Stomach (tissue), 9 donors: ENCODE data around the gene ATP1A1. TPM values are rescaled to one million over a fixed set of nuclear protein-coding genes. Genes with fewer than 3 reads are reported as not detected.

Source experiments
- DNase-seq, 2 donors: peaks; one replicate each; pipeline versions ENCODE4 v3.0.0 to v3.0.0-alpha.2; 2013 to 2019
- H3K27ac ChIP-seq, 5 donors: fragments of 200-600 bp in 4 of 5; sonication (generic) in 4 of 5; one replicate each; pipeline ENCODE4 v1.5.1; 2013 to 2019; ENCODE audit warnings: mild to moderate bottlenecking in 1 of 5, moderate library complexity in 1 of 5
- H3K27me3 ChIP-seq, 3 donors: fragments of 200-600 bp; sonication (generic); one replicate each; pipeline ENCODE4 v1.5.1; 2017 to 2019; ENCODE audit warnings: mixed run types in 1 of 3
- H3K36me3 ChIP-seq, 4 donors: fragments of 200-600 bp; sonication (generic); 1 replicate in 3 of 4; 2 replicates in 1 of 4; pipeline ENCODE4 v1.5.1; 2016 to 2019
- H3K4me1 ChIP-seq, 4 donors: fragments of 200-600 bp; sonication (generic); one replicate each; pipeline ENCODE4 v1.5.1; 2016 to 2019
- H3K4me3 ChIP-seq, 4 donors: fragments of 200-600 bp; sonication (generic) in 3 of 4; one replicate each; pipeline ENCODE4 v1.5.1; 2016 to 2019; ENCODE audit warnings: mild to moderate bottlenecking in 1 of 4
- H3K9me3 ChIP-seq, 4 donors: fragments of 200-600 bp; sonication (generic); one replicate each; pipeline ENCODE4 v1.5.1; 2016 to 2019
- CTCF ChIP-seq, 7 experiments: fragments of 450-650 bp in 4 of 7; fragments of 200-600 bp in 3 of 7; sonication (generic) in 3 of 7; IDR thresholded peaks; one replicate each; pipeline ENCODE4 v1.5.1; 2016 to 2019; ENCODE audit warnings: antibody characterized with exemption in 7 of 7, control low read depth in 2 of 7, mild to moderate bottlenecking in 1 of 7
- EP300 ChIP-seq: sonication (generic); formaldehyde crosslinking; IDR thresholded peaks from one replicate; pipeline ENCODE4 v1.6.1; 2017; ENCODE audit warnings: antibody characterized with exemption
- POLR2A ChIP-seq, 4 donors: fragments of 450-650 bp; IDR thresholded peaks; one replicate each; pipeline ENCODE4 v1.6.1; 2016; ENCODE audit warnings: antibody characterized with exemption in 4 of 4, control low read depth in 2 of 4, mild to moderate bottlenecking in 1 of 4, moderate library complexity in 1 of 4
- POLR2AphosphoS5 ChIP-seq, 3 donors: sonication (generic); formaldehyde crosslinking; IDR thresholded peaks; one replicate each; pipeline ENCODE4 v1.6.1; 2016; ENCODE audit warnings: antibody characterized with exemption in 3 of 3
- WGBS, 5 donors: extraction: QIAGEN DNeasy Blood & Tissue Kit in 3 of 5; methylation state at CpG; one replicate each; pipeline versions ENCODE4 v1.1.5 to v1.1.7; 2013 to 2018; 5-methylcytosine and 5-hydroxymethylcytosine counted together
- intact Hi-C: fragments of 100-400 bp; cut with DNase I; formaldehyde crosslinking; loops from one replicate; pipeline ENCODE4 v1.15.1; 2023; ENCODE audit warnings: low total_unique reads
- polyA plus RNA-seq, 3 donors: library from polyadenylated mRNA; stranded (reverse); fragments of 200-250 nt; gene quantifications; one replicate each; pipeline ENCODE4 v1.2.3, GENCODE V29; 2013
- small RNA-seq, 4 donors: library from RNA; depleted of rRNA; stranded (forward); fragments of <200 nt; gene quantifications; one replicate each; pipeline ENCODE3, GENCODE V24; 2016
- total RNA-seq, 5 donors: library from RNA; depleted of rRNA; stranded (reverse); fragments of >200 nt; gene quantifications; one replicate each; pipeline versions ENCODE4 v1.1.0 to v1.2.3, GENCODE V29; 2014 to 2016
- donor health status: healthy with polysubstance abuse.
- donor health status: Bipolar disorder and iron deficiency.
- donor health status: healthy.

Gene ATP1A1
- total and polyA plus RNA-seq, 8 donors: 49.9 to 576 (median 171) TPM

- H3K9me3 ChIP-seq: no peaks in the 10 kb centered on the region
- no peaks in the 10 kb centered on the region for H3K27me3 ChIP-seq
- H3K4me3 ChIP-seq: no peak overlapping the region
- TF ChIP-seq POLR2AphosphoS5 (IDR thresholded peaks at IDR 0.05): no peak
- H3K4me1 ChIP-seq: peaks cover 0 to 5% (median 2%) of the 10 kb centered on the region in 4 donors
- no peak for DNase-seq
- H3K27ac ChIP-seq: no peak overlapping the region
- H3K36me3 ChIP-seq: no peaks in the 10 kb centered on the region
- intact Hi-C loops: no loop called here
These were observed 76.5 kb downstream of the ATP1A1 start for GRCh38 chr1:116449578-116449977.

- no peak for DNase-seq
- H3K27ac ChIP-seq: no peak overlapping the region
- no peaks in the 10 kb centered on the region for H3K9me3 ChIP-seq
- peaks cover 0 to 5% (median 2%) of the 10 kb centered on the region in 4 donors for H3K4me1 ChIP-seq
- no peaks in the 10 kb centered on the region for H3K27me3 ChIP-seq
- no peak overlapping the region for H3K4me3 ChIP-seq
- TF ChIP-seq POLR2AphosphoS5 (IDR thresholded peaks at IDR 0.05) (no peak), EP300 (no peak), POLR2A (IDR thresholded peaks at IDR 0.05) (no peak)
- no peaks in the 10 kb centered on the region for H3K36me3 ChIP-seq
- intact Hi-C loops: no loop called here
These were observed 78.7 kb downstream of the ATP1A1 start for GRCh38 chr1:116451702-116452101.

GRCh38 chr1:116453481-116453880 lies 80.4 kb downstream of the ATP1A1 start:
- Histone ChIP-seq H3K27me3 (no peaks in the 10 kb centered on the region), H3K36me3 (no peaks in the 10 kb centered on the region), H3K4me3 (no peak overlapping the region), H3K4me1 (peaks cover 0 to 4% (median 2%) of the 10 kb centered on the region in 4 donors), H3K27ac (no peak overlapping the region), H3K9me3 (no peaks in the 10 kb centered on the region)
- TF ChIP-seq EP300 (no peak), POLR2AphosphoS5 (IDR thresholded peaks at IDR 0.05) (no peak), POLR2A (IDR thresholded peaks at IDR 0.05) (no peak), CTCF (IDR thresholded peaks at IDR 0.05) (no peak)
- DNase-seq: no peak
- intact Hi-C loops: no loop called here
- 57 to 81% (median 67%) methylated on average over 2 of the region's 2 CpGs for WGBS, 5 donors

GRCh38 chr1:116453906-116454305 lies 80.9 kb downstream of the ATP1A1 start:
- Histone ChIP-seq H3K4me1 (no peaks in the 10 kb centered on the region), H3K27ac (no peak overlapping the region), H3K27me3 (no peaks in the 10 kb centered on the region), H3K9me3 (no peaks in the 10 kb centered on the region), H3K4me3 (no peak overlapping the region), H3K36me3 (no peaks in the 10 kb centered on the region)
- no peak for DNase-seq
- TF ChIP-seq POLR2AphosphoS5 (IDR thresholded peaks at IDR 0.05) (no peak), EP300 (no peak), POLR2A (IDR thresholded peaks at IDR 0.05) (no peak), CTCF (IDR thresholded peaks at IDR 0.05) (no peak)
- intact Hi-C loops: no loop called here
- 78 to 94% (median 89%) methylated on average over 3 to 4 of the region's 4 CpGs for WGBS, 5 donors

Small RNA genes within 50 kb of the gene (small RNA-seq; reads per million reads assigned to genes)
- gene RF00019 (0 reads per million in 4 donors), gene RNU6-817P (0 reads per million in 4 donors)

Other genes with a start within 250 kb of the ATP1A1 start
- gene CD58, start 197.8 kb downstream of the ATP1A1 start, total RNA-seq: 10 to 100 TPM in 2 of 5 donors, 1 to 10 TPM in 3; 1.2 to 48.8 (median 7.6) TPM
- 10 to 100 TPM in 1 of 3 donors, 1 to 10 TPM in 2; 7.8 to 21.9 (median 9.7) TPM for gene CD58, start 197.8 kb downstream of the ATP1A1 start, polyA plus RNA-seq